ENCODE results near the gene VSIR.

GRCh38 chr10:71718165-71718698 is 55.1 kb downstream of the VSIR start:
- TF ChIP-seq CTCF (conservative IDR thresholded peaks at IDR 0.05) (no peak), EZH2 (IDR thresholded peaks at IDR 0.05; ENCODE audit: low read depth) (no peak)

All from PC-9 (cell line).